NCI-H1930 (cell line): ENCODE measurements around the gene SLC6A11.

Experiments
- DNase-seq, 2 experiments: peaks; one replicate each; lab custom pipeline; 2025; lab: John Stamatoyannopoulos, UW

Gene SLC6A11

DNA sequence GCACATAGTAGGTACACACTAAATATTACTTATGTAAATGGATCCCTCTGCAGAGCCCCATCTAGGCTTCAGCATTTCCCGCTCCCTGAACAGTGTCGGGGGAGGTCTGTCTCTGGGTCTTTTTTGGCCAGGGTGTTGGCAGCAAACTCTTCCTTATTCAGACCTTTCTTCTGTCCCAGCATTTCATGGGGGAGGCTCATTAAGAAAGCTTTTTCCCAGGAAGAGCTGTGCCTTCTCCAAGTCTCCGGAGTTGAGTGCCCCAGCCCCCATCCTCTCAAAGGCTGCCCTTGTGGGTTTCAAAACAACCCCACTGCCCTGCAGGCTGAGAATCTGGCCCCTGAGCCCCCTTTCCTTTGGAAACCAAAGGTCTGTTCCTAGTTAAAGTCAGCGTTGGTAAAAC lies 25.1 kb downstream of the SLC6A11 start:
- no peak for DNase-seq

DNA sequence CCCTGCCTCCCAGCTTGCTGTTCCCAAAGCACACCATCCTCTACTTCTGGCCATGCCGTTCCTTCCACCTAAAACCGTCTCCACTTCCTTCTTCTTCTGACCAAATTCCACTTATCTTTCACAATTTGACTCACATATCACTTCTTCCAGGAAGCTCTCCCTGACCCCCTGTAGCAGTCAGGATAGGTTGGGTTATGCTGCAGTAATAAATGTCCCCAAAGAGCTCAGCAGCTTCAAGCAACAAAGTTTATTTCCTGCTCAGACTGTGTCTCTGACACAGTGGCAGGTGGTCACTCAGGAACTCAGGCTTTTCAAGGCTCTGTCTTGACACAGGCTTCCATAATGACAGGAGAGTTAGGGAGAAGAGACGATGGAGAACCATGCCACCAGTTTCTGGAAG lies 27.4 kb downstream of the SLC6A11 start:
- no peak for DNase-seq

DNA sequence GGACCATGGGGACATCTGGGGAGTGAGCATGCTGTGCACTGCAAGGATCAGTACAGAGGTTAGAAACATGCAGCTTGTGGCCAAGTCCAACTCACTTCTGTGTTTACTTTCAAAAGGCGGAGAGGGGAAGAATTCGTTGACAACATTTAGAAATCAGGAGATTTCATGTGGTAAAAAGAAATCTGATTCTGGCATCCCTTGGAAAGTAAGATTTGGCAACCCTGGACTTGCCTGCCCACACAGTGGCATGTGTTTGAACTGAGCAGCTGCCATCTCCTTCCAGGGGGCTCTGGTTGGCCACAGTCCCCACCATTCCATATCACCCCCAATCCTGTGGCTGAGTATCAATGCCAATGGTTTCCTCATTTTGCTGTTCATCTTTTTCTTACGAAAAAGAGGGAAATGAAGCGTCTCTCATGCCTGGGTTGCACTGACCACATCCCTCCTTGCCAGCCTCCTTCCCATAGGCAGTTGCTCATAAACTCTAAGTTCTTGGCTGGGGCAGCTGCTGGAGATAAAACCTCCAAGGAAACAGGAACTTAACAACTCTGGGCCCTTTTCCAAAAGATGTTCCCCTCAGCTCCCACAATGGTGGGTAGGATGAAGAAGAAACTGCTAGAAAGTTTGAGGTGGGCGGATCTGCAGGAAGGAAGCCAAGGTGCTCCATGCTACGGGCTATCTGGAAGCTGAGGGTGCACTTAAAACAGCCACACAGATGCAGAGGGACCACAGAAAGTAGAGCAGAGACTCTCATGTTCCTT lies 29.2 kb downstream of the SLC6A11 start:
- DNase-seq, result no peak

DNA sequence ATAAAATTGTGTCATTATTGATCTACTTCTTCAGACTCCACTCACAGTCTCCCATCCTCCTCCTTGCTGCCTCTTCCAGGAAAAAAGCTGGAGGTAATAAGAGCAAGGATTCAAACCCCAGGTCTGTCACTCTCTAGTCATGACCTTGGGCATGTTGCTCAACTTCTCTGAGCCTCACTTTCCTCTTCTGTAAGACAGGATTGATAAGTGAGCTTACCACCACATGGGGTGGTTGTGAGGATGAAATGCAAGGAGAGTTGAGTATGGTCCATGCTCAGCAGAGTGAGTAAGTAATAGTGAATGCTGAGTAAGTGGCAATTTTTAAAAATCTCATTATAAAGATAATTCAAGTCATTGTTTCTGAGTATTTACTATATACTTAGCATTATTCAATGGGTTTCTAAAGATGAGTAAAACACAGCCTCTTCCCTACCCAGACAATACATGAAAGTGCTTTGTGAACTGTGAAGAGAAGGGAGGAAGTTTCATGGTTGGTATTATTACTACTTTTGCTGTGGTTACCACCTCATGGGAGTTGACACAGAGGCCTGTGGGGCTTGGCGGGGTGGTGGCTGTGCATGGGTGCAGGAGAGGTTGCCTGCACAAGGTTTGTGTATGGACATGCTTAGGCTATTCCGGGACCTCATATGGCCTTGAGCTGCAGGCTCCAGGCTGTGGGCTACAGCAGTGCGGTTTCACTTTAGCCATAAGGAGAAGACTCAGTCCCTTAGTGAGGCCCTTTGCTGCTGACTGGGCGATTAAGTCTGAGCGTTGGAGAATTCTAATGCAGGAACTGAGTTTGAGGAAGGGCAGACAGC lies 30.0 kb downstream of the SLC6A11 start:
- no peak for DNase-seq

DNA sequence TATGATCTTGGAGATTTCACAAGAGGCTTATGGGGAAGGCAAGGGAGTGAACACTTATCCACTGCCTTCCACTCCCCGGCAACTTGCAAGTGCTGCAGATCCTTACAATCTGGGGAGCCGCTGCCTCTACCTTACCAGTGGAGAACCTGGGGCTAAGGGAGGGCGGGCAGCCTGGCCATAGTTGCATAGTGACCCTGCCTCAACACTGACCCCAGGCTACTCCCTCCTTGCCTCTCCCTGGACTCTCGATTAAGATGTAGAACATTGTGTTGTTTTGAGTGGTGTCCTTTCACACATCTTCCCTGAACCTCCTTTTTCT lies 30.6 kb downstream of the SLC6A11 start:
- DNase-seq, result no peak

DNA sequence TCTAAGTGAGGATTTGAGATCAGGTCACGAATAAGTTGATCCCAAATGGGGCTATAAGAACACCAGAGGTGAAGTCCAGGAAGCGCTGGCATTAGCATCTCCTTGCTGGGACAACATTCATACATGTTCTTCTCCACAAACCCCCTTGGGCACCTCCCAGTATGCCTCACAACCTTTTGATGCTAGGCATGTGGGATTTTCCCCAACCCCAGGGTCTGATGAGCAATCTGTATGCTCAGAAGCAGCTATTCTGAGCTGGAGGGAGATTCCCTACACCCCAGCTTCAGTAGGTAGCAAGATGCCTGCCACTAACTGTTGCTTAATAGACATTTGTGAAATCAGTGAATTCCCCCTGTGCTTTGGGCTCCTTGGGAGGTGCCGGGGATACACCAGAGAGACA lies 32.2 kb downstream of the SLC6A11 start:
- no peak for DNase-seq

DNA sequence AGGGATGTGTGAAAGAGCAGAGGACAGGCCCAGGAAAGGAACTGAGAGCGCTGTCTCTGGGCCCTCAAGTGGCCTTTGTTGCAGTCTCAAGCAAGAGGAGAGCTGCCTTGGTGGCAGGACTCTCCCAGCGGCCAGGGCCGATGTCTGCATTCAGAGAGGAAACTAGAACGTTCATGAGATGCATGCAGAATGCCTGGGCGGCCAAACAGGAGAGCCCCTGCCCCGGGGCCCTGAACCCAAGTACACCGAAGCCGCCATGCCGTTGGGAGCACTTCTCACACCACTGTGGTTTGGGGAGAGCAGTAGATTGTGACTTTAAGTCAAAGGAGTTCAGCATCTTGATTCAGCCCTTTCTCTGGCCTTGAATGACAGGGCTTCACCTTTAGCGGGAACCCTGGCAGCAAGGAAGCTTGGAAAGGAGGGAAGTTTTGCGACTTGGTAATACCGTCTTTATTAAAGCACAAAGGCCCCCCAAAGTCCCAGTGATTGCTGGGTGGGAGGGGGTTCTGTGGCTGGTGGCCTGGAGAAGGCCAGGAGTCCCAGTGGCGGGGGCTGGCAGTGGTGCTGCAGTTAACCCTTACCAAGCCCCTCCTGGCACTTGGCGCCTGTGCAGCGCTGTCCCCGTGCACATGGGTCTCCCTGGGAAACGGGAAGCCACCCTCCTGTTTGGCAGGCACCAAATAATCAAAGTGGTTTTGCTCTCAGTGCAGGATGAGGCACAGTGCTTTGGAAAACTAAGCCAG lies 36.2 kb downstream of the SLC6A11 start:
- no peak for DNase-seq

DNA sequence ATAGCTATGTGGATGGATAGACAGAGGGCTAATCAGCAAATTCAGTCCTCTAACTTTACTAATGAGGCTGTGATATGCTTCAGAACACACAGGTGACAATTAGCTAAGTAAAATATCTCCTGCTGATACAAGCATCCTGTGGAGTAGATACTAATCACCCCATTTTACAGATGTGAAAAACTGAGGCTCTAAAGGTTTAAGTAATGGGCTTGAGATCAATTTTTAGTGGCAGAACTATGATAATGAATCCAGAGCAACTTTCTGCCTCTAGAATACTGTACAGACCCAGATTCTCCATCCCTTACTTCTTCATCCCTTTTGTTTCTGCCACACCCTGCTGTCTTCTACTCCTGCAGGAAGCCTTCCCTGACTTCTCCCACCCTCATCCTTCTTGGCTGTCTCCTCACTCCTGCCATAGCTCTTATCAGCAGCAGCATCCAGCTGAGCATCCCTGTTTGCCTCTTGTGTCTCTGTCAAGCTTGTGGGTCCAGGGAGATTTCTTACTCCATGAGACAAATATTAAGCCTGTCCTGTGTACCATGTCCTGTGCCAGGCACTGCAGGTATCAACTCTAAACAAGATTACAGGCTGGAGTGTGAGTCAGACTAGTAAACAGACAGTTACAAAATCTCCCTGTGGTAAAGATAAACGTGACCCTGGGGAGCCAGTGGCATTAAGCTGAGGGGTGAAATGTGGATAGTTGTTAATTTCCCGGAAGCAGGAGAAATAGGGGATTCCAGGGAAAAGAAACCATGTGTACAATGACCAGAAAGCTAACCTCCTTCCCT lies 39.2 kb downstream of the SLC6A11 start:
- DNase-seq, result no peak

DNA sequence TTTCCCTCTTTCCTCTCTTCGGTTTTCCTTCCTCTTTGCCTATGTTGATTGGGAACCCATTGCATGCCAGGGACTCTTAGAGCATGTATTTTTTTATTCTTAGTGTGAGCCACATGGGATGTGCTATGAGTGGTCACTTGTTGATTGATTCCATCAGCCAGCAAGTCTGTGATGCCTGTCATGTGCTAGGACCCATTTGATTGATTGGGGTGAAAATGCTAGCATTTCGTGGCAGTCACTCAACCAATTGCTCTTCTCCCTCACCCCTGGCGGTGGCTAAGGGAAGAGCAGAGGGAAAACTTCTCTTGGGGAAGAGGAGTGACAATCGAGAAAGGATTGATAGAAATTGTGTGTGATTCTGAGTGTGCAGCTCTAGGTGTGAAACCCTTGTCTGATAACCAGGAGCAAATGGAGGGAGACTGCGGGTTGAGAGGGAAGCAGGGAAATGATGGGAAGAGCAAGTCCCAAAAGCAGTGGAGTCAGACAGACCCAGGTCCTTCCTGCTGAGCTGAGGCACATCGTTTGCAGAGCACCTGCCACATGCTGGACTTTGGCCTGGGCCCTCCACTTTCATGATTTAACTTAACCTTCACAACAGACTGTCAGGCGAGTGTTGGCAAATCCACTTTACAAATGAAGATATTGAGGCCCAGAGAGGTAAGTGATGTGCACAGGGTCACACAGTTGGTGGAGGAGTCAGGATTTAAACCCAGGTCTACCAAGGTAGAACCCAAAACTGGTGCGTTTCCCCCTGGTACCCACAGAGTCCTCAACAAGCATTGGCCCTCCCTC lies 40.0 kb downstream of the SLC6A11 start:
- no peak for DNase-seq

DNA sequence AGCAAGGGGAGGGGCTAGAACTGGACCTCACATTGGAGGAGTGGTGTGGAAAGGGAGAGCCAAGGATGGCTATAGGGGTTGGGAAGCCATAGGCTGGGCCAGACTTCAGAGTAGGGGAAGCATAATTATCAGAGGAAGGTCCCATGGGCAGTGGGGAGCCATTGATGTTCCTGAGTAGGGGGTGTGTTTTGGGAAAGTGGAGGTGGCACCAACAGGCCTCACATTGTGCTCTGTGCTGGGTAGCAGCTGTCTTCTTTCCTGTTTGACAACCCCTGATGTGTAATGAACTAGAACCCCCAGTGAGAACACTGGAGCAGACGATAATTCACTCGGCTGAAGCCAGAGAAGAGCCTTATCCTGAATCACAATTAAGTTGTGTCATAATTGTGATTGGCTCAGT lies 41.2 kb downstream of the SLC6A11 start:
- no peak for DNase-seq

DNA sequence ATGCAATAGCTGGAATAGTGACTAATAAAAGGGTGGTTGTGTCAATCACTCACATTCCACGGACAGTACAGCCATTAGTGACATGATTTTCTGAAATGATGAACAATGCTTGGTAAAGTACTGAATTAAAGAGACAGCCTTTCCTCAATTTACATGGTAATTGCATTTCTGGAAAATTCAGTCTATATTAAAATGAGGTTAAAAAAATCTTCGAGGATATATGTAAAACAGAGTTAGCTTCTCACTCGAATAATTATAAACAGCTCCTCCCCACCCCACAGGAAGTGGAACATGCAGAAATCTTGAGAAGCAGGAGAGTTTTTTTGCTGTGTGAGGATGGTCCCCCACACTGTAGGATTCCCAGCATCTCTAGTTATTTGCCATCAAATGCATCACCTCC lies 42.1 kb downstream of the SLC6A11 start:
- no peak for DNase-seq

DNA sequence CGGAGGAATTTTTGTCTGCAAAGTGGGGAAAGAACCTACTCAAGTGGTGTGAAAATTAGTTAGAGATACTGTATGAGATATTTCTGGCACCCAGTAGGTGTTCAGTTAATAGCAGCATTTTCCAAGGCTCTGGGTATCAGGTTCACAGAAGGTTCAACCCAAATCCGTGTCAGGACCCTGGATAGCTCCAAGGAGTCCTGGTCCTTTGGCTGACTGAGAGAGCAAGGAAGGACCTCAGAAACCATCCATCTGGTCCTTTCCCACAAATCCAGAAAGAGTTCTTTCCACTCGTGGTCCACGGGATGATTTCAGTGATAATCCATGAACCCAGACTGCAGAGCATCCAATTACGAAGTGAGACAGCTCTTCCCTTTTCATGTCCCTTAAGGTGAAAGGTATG lies 51.4 kb downstream of the SLC6A11 start:
- no peak for DNase-seq

DNA sequence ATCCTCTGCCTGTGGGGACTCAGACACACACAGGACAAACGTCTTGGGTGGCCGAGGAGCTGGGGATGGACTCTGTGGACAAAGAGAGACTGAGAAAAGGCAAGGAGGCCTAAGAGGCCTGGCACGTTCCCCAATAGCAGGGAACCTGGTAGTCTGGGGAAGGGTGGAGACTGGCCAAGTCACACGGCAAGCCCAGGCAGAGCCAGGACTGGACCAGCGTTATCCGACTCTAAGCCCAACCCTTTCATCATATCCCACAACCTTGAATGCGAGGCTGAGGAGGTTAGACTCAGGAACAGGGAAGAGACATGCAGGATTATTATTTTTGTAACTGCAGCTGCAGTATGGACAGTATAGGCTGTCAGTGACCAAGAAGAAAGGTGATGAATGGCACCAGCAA lies 53.4 kb downstream of the SLC6A11 start:
- no peak for DNase-seq

DNA sequence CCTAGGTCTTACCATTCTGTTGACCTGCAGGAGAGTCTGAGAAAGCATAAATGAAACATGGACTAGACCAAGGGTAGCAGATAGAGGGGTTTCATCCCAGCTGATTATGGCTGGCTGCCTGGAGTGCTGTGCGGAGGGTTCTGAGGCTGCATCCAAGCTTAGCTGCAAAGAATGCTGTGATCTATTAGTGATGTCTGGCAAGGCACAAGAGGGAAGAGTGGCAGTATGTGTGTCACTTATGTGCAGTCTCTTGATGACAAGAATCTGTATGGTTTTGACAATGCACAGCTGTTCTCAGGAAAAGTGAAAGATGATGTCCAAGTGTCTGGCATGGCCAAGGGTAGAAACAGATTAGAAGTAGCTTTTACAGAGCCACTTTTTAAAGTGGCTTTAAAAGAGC lies 54.3 kb downstream of the SLC6A11 start:
- no peak for DNase-seq

DNA sequence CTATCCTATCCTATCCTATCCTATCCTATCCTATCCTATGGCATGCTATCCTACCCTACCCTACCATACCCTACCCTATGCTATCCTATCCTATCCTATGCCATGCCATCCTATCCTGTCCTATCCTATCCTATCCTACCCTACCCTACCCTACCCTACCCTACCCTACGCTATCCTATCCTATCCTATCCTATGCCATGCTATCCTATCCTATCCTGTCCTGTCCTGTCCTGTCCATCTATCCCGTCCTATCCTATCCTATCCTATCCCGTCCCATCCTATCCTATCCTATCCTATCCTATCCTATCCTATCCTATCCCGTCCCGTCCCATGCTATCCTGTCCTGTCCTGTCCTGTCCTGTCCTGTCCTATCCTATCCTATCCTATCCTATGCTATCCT lies 57.4 kb downstream of the SLC6A11 start:
- no peak for DNase-seq

DNA sequence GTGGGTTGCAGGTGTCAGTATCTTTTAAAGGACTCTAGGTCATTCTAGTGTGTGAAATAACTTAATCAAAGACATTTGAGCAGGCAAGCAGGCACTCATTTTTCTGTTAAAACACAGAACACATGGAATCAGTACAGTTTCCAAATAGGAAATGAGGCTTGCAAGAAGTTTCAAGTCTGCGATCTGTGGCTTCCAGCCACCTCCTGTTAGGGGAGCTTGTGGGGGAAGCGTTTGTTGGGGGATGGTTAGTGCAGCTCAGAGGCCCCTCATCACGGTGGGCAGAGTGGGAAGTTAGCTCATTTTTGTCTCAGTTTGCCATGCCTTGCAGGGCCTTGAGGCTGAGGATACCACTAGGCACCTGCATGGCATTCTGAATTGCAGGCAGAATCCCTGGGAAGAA lies 59.9 kb downstream of the SLC6A11 start:
- no peak for DNase-seq

DNA sequence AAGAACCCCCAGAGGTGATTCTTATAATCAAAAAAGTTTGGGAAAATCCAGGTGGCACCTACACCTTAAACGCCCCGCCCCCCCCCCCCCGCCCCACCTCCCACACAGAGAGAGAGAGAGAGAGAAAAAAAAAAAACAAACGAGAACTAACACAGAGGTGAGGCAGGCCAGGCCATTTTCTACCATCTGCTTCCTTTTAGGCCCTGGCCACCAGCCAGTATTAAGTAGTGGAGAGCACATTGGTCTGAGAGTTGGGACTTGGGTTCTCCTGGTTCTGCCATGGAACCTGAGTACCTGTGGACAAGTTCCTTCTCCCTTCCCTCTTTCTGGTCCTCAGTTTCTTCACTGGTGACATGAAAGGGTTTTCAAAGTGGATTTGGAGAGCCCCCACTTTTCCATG lies 60.6 kb downstream of the SLC6A11 start:
- no peak for DNase-seq

DNA sequence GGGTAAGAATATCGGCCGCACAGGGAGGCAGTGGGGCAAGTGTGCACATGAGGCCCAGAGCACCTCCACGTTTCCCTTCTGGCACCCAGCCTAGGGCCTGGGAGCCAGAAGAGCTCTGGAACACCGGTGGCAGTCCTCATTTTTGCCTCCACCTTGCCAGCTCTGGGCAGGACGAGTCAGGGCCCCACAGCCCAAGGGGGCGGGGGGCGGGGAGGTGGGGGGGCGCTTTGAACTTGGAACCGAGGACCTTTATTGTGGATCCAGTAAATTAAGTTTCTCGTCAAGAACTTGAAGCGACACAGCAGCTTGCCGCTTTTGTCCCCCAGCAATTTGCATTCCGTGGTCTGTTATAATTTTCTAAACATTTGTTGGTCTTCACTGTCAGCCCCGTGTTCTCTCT lies 66.8 kb downstream of the SLC6A11 start:
- DNase-seq, result no peak

DNA sequence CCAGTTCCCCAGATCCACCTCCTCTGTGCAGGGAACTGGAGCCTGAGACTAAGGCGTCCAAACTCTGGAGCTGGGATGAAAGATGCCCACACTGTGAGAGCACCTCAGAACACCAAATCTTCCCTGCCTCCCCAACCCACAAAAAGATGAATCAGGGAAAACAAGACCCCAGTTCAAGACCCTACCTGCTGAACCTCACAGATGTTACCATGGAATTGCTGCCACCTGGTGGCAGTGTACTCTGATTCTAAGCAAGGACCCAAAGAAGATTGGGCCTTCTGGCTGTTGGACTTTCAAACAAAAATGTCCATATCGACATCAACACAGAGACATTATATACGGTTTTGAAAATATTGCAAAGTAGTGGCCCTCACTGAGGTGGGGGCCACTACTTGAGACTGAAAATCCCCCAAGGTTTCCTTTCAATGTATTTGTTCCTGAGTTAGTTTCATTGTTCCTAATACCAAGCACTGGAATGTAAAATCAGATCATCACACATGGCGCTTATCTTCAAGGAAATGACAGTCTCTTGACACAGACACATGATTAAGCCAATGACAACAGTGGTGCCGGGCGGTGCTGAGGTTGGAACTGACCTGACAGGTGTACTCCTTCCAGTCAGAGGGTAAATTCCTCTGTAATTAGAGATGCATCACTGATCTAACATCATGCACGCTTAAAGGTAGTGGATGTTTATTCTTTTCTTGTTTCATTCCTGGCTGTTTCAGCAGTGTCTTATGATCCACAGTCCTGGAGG lies 67.6 kb downstream of the SLC6A11 start:
- no peak for DNase-seq

DNA sequence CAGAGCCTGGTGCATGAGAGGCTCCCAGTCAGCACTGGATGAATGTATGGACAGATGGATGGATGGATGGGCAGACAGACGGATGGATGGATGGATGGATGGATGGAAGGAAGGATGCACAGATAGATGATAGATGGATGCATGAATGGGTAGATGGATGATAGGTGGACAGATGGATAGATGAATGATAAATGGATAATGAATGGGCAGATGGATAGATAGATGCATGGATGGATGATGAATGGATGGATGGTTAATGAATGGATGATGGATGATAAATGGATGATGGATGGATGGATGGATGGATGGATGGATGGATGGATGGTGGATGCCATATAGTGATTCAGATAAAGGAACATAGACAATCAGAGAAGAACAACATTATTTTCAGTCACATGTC lies 71.0 kb downstream of the SLC6A11 start:
- no peak for DNase-seq
